GM21529 (cell line): ENCODE results near the gene MEGF11.

Source experiments
- ATAC-seq: cut with Tn5 transposase; IDR thresholded peaks from one replicate; pipeline ENCODE4 v1.9.1; 2021; ENCODE audit not compliant: unreplicated experiment

The MEGF11 gene

DNA sequence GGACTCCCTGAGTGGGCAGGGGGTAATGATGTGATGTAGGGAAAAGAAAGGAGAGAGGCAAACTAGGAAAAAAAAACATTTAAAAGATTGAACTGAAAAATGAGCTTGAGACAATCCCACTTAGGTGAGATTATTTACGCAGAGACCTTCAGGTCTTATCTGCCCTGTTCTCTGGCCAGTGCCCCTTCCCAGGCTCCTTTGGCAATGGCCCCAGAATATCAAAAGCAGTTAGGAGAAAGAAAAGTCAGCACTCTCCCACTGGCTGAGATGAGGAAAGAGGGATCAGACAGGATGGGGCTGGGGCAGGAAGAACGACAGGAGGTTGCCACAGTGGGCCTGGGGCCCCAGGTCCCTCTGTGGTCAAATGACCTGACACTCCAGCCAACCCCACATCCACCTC lies 105.4 kb downstream of the MEGF11 start:
- ATAC-seq, result no peak

DNA sequence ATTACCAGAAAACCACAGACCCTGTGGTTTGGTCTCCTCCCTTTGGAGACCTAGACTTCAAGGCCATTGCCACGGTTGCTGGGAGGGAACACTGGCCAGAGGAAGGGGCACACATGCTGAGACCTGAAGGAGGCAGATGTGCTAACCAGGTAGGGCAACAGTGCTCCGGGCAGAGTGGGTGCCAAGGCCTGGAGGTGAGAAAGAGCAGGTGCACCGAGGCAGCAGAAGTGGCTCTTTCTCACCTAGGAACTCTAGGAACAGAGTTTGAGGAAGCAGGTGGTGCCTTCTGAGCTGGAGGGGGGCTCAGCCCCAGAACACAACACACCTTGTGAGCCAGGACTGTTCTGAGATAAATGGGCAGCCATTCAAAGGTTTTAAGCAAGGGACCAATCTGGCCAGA lies 106.1 kb downstream of the MEGF11 start:
- ATAC-seq, result no peak

DNA sequence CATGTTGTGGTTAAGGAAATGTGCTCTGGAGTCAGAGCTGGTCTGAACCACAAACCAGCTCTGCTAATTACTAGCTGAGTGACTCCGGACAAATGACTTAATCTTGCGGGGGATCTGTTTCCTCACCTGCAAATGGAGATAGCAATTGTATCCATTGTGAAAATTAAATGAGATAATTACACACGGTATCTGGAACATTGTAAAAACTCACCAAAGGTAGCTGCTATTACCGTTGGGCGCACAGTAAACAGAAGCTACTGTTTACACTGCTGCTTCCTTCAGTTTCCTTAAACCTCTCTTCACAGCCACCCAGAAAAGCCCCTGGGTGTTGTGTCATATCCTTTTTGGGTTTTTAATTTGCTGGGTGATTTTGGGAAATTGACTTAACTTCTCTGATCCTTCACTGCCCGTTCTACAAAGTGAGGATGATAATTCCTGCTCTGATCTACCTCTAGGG lies 107.8 kb downstream of the MEGF11 start:
- ATAC-seq, result no peak

DNA sequence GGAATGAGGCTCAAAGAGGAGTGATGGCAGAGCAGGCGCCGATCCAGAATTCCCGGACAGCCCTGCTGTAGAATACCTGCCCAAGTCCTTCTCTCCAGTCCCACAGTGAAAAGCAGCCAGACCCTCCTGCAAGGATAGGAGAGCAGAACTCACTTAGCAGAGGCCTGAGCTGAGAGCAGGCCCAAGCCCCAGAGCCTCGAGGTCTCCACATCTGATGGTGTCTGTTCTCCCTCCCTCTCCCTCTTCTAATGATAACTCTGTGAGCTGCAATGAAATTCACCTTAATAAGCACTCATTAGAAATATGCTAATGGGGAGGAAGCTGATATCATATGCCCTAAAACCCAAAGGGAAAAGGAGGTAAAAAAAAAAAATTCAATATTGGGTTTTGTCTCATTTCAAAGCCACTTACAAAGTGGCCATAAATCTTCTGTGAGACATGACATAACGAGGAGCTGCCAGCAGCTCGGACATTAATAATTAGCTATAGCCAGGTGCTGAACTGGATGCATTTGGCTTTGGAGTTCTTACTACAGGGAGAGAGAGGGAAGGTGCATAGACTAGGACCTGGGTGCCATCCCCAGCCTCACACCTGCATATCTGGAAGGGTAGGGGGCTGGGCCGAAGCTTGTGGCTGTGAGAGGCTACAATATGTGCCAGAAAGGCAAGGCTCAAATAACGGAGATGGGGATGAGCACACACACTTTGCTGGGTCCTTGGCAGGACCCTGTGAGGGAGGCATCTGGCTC lies 108.4 kb downstream of the MEGF11 start:
- ATAC-seq, result no peak

DNA sequence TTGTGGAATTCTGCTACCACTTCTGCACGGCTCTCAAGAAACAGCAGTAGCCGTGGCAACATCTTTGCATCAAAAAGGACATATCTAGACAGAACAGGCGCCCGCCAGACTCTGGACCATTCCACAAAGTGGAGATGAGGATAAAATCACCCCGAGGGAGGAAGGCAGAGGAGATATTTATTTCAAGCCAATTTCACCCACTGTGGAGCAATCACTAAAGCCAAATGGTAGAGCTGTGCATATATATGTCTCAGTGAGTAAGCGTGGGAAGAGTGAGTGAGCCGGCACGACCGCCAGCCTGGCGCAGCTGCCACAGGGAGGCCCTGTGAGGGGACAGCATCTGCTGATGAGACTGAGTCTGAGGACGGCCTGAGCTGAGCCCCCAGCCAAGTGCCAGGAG lies 111.3 kb downstream of the MEGF11 start:
- no peak for ATAC-seq

DNA sequence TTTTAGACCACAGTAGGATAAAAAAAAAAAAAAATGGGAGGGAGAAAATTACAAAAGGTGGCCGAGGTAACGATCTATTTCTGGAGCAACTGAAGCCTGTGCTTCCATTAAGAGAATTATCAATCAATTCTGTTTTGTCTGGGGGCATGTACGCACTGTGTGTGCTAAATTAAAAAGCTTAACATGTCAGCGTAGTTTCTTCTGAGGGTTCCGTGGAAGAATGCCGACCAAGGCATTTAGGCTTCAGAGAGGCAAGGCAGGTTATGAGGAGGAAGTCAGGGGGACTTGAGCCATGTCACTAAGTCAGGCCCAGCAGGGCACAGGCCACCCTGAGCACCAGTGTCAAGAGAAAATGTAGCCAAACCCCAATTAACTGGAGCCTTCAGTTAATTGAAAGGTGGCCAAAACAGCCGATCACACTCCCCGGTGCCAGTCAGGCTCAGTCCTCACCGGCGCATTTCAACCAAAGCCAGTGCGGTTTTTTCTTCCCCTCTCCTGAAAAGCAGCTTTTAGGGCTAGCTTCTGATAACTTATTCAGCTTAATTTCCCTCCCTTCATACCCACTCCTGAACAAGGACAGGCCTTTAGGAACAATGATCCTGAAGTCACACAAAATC lies 113.9 kb downstream of the MEGF11 start:
- ATAC-seq, result no peak

DNA sequence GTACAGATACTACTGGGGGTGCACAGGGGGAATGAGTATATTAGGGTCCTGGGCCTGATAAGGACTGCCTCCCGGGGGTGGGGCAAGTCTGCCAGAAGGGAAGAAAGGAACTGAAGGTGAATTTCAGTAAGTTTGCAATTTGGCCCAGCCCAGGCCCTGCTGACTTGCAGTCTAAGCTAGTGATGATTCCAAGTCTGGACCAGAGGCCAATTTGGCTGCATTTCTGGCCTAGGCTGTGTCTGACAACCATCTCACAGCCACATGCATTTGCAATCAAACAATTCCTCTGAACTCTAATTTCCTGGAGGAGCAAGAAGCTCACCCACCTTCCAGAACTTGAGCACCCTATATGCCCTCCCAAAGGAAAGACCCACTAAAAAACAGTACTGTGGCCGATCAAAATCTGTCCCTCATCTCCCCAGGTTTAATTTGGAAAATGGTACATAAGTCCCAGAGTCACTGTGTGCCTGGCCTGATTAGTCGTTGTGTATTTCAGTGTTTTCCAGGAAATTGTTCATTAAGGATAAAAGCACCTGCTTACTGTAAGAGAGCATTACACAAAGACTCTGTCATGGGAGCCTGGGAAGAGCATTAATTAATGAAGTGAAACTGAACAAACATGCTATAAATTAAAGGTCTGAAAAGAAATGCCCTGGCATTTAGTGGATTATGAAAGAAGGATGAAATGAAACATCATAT lies 114.5 kb downstream of the MEGF11 start:
- no peak for ATAC-seq

DNA sequence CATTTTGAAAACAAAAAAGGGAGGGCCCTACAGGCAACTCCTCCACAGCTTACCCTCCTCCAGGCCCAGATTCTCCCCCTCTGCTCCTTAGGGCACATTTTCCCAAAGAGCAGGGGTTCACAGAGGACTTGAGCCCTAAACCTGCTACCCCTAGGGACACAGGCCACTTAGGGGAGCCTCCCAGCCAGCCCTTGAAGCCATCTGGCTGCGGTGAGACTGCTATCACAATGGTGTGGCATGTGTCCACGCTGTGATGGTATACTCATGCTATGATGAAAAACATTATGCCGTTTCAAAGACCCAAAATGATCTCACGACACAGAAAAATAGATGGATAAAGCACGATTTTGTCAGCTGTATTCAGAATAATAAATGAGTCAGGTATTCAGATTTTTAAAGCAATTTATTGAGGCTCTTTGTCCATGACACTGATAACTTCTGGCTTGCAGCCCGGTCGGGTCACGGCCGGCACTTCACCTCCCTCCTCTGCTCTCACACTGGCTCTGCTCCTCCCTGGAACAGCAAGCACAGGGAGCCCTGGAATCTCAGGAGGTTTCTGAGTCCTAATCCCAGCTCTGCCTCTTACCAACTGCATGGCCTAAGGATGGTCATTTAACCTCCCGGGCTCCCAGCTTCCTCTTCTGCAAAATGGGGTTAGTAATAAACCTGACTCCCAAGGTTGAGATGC lies 115.3 kb downstream of the MEGF11 start:
- ATAC-seq, result no peak

DNA sequence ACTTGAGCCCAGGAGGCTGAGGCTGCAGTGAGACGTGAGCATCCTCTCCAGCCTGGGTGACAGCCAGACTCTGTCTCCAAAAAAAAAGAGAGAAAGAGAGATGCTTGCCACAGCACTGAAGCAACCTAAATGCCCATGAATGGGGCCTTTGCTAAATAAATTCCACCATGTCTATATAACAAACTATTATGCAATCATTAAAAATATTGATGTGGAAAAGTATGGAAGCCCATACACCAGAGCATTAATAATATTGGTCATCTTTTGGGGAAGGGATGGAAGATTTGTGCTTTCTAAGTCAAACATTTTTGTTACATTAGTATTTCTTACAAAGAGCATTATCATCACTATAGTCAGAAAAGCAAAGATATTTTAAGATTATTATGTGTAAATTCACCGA lies 116.6 kb downstream of the MEGF11 start:
- no peak for ATAC-seq

DNA sequence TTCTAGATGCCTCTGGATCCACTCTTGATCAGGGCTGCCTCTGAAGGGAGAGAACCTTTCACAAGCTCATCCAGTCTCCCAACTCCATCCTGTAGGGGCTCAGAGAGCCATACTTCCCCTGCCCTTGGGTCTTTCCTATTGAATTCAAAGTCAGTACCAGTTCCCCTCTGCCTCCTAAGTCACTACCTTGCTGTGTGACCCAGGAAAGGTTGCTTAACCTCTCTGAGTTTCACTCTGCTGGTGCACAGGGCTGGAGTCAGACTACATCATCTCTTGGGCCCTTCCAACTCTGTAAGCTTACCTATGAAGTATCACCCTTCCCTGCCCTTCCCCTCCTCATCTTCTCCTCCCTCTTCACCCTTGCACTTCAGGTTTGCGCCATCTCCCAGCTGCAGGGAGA lies 117.9 kb downstream of the MEGF11 start:
- no peak for ATAC-seq

DNA sequence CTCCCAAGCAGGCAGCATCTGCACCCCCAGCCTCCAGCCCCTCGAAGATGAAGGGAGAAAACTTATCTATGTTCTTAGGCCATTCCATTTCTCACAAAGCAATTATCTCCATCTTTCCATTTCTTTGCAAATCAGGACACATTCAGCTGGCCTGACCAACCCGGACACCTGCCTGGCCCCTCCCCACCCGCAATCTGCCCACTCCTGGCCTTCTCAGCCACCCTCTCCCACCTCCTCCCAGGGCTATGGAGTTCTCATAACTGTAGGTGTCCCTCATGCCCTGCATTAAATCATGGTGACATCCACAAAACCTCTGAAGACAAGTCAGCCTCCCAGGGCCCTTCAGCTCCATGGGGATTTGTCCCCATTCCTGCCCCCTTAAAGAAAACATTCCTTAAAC lies 119.3 kb downstream of the MEGF11 start:
- ATAC-seq, result no peak

DNA sequence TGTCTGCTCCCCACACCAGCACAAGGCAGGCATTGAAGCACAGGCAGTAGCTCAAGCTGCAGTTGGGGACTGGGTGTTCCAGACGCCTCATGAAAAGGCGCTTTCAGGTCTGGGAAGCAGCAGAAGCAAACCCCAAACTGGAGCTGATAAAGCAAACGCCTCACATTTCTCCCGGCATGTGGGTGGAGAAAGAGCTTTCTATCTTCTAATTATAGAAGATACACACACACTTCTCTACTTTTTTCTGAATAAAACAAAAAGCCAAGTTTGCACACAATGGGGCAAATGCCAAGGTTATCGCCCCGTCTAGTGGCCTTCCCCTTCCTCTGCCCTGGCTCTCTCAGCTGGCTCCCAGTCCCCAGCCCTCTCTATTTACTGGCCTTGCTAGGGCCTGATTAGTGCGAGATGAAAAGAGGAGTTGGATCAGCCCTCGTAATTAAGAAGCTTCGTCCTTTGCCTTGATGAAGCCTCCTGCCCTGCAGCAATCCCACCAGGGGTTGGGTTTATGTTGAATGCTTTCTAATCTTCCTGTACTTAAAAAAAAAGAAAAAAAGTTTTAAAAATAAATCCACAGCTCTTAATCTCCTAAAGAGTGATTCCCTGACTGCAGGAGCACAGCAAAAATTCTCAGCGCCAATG lies 120.2 kb downstream of the MEGF11 start:
- no peak for ATAC-seq

DNA sequence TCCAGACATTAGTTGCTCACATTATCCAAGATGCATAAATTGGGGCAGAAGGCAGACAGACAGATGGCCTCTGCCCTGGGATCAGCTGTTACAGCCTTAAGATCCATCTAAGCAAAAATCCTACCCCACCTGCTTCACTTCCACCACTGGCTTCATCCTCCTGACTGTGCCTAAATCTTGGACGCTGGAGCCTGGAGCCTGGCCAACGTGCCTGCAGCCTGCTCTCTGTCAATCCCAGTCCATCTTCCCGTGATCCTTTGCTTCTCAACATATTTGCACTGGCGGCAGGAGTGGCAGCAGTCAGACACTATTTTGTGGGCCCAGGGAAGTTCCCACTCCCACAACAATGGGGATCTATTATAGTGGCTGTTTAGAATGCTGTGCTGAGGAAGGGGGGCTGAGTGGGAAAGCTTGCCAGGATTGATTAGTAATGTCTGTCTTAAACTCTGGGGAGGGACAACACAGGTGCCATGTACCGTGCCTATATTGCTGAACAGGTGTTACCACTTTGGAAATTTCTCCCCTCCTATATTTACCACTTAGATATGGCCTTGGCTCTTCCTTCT lies 121.2 kb downstream of the MEGF11 start:
- ATAC-seq, result no peak

DNA sequence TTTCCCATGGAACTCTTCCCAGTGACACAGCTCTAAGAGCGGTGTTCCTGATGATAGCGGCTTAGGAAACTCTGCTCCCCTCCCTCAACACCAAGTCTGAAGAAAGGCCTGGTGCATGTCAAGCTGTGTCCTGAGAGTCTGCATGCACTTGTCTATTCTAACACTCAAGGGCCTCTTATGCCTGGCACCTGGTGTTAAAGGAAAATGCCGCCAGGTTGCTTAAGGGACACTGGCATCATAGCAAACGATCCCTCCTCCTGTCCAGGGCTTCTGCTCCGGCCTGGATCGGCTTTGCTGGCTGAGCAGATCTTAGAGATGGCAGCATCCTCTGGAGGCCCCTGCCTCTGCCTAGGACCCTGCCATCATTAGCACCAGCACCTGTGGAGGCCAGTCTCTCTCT lies 121.7 kb downstream of the MEGF11 start:
- no peak for ATAC-seq

DNA sequence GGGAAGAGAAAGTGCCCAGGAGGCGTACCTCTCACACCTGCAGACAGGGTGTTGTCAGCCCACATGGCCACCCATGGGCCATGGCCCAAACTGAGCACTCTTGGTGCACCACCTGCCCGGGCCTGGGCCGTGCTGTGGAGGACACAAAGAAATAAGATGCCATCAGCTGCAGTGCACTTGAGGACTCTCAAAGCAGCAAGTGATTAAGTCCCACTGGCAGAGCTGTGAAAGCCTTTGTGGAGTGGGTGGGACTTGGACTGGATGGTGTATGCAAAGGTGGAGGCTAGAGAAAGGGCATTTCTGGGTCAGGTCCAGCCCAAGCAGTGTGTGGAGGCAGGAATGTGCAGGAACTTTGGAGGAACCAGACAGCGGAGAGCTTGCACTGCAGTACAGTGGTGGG lies 122.3 kb downstream of the MEGF11 start:
- ATAC-seq, result no peak

DNA sequence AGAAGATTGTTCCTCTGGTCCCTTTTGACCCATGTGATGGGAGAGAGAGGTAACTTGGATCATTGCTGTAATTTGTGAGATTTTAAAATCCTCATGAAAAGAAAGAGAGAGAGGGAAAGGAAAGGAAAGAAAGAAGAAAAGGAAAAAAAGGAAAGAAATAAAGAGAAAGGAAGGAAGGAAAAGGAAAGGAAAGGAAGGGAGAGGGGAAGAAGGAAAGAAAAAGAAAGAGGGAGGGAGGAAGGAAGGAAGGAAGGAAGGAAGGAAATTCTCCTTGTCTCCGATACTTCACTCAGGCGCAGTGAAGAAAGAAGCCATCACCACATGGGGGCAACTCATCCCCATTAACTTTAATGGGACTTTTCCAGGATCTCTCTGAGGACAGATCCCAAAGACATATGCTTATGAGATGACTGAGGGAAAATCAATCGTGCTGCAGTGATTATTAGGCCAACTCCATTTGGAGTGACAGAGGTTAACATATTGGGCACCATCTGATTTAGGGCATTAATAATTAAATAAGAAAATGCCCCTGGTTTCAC lies 123.0 kb downstream of the MEGF11 start:
- ATAC-seq, result no peak

DNA sequence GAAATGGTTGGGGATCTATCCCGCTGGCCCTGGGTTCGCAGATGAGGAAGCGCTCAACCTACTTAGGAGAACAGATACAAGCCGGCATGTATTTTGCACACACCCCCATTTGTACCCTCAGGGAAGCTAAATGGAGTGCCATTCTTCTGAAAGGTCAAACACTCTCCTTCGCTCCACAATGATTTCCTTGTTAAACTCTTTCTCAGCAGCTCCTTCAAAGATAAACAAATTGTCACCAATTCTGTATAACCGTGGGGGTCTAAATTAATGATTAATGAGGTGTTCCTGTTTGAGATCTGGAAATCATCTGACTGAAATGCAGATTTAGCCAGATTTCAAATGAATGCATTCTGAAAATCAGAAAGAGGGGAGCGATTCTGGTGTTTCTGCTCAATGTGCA lies 124.0 kb downstream of the MEGF11 start:
- ATAC-seq, result no peak

DNA sequence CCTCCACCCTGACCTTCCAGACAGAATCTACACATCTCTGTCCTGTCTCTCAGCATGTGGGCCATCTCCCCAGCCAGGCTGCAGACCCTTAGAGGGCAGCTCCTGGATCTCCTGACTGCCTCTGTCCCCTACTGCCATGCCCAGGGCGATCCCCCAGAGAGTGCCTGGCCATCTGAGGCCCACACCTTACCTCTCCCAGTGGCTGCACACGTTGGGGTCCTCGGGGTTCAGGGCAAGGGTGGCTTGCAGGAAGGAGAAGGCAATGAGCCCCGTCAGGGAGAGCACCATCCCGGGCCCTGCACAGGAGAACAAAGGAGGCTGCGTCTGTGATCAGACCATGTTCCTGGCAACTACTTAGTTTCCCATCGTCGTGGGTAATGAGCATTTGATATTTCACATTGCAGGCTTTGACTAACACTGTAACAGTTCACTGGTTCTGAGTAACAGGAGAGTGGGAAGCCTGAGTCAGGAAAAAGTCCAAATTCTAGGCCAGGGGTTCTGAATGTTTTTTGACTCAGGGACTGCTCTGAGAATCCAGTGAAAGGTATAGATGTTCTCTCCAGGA lies 125.4 kb downstream of the MEGF11 start:
- ATAC-seq, result no peak

DNA sequence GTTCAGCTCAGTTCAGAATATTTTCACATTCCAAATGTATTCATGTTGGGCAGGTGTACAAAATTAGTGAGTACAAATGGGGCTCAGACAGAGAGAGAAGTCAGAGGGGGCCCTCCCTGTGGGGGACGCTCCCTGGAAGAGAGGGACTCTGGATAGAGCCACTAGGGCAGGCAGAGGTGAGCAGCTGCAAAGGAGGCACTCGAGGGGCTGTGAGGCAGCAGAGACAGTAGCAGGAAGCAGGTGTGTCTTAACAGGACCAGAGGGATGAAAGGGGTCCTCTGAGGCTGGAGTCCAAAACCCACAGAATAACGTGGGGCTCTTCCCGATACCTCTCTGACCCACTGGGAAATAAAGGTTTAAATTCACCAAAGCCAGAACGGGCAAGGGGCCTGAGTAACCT lies 127.1 kb downstream of the MEGF11 start:
- ATAC-seq, result no peak

DNA sequence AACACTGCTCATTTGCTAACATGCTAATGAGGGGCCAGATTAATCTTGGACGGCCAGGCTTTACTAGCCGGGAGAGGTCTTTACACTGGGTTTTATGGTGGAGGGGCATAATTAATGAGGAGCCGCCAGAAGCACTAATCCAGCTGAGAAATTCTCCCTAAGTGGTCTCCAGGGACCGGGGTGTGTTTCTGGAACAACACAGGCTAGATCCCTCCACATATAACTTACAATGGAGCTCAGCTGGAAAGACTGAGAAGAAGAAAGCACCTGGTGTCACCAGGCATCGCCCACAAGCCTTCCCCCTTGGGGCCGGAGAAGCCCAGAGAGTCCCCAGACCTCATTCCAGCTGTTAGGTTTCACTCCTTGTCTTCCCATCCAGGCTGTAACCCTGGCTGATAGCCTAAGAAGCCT lies 127.5 kb downstream of the MEGF11 start:
- no peak for ATAC-seq
